C4-2B (cell line): ENCODE results near the gene NGFR.

Experiments used
- H3K27ac ChIP-seq: fragments of 450-650 bp; 2 replicates; pipeline ENCODE4 v1.5.1; 2017
- CTCF ChIP-seq: fragments of 450-650 bp; conservative IDR thresholded peaks from 2 replicates; pipeline ENCODE4 v1.5.1; 2017; ENCODE audit warnings: mild to moderate bottlenecking
- ZFX ChIP-seq: fragments of 450-650 bp; IDR thresholded peaks from 2 replicates; pipeline ENCODE4 v1.6.1; 2017

NGFR gene

DNA sequence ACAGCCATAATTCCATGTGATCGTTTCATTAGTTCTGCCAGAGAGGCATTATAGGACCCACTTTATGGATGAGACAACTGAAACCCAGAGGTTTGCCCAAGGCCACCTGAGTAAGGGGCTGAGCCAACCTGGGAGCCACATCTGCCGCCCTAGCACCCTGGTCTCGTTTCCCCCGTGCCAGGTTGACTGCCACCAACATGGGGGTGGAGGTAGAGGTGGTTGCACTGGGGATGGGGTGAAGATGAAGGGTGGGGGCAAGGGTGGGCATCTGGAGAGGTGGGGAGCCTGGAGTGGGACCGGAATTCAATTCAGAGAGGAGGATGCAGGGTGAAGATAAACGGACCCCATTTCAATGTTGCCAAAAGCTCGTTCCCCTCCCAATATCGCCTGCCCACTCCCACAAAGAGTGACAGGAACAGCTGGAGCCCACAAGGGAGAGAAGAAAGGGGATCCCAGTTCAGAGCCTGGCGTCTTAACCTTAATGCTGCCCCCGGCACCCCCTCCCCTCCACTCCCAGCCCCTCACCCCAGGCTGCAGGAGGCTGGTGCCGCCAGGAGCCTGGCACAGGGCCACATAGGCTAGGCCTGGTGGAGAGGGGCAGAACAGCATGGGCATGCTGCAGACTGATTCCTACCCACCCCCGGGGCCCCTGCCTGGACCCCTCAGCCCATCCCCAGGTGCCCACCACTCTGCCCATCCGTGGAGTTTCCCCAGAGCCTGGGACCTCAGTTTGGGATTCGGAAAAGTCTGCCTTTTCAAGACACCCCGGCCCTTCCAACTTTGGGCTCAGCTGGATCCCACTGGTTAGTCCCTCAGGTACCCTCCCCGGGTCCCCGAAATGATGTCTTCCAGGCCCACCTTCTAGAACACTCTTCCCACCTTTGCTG, 29.6 kb downstream of the NGFR start:
- no peak overlapping the region for H3K27ac ChIP-seq
- TF ChIP-seq ZFX (no peak), CTCF (no peak)

- H3K27ac ChIP-seq: no peak overlapping the region
- TF ChIP-seq CTCF (no peak), ZFX (no peak)
These were observed 31.0 kb downstream of the NGFR start for GRCh38 chr17:49525831-49526741.

GRCh38 chr17:49527927-49528651, 33.0 kb downstream of the NGFR start:
- no peak overlapping the region for H3K27ac ChIP-seq
- no peak for TF ChIP-seq ZFX
- no peak for TF ChIP-seq CTCF

GRCh38 chr17:49528966-49529365, 33.9 kb downstream of the NGFR start:
- TF ChIP-seq CTCF (no peak), ZFX (no peak)
- H3K27ac ChIP-seq: no peak overlapping the region

GRCh38 chr17:49530118-49530517, 35.0 kb downstream of the NGFR start:
- H3K27ac ChIP-seq: no peak overlapping the region
- no peak for TF ChIP-seq CTCF
- TF ChIP-seq ZFX: no peak

DNA sequence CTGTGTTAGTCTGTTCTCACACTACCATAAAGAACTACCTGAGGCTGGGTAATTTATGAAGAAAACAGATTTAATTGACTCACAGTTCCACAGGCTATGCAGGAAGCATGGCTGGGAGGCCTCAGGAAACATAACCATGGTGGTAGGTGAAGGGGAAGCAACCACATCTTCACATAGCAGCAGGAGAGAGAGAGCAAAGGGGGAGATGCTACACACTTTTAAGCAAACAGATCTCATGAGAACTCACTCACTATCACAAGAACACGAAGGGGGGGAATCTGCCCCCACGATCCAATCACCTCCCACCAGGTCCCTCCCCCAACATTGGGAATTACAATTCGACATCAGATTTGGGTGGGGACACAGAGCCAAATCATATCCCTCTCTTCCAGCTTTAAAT, 48.8 kb downstream of the NGFR start:
- no peak for TF ChIP-seq CTCF
- TF ChIP-seq ZFX: no peak
- H3K27ac ChIP-seq: no peak overlapping the region
